ENCODE measurements around the gene ZDHHC11B.
"Not testable (repeated sequence)": the region's sequence is repeated elsewhere in the genome, so short reads cannot be mapped to it uniquely, and the experiment has no call there.

DNA sequence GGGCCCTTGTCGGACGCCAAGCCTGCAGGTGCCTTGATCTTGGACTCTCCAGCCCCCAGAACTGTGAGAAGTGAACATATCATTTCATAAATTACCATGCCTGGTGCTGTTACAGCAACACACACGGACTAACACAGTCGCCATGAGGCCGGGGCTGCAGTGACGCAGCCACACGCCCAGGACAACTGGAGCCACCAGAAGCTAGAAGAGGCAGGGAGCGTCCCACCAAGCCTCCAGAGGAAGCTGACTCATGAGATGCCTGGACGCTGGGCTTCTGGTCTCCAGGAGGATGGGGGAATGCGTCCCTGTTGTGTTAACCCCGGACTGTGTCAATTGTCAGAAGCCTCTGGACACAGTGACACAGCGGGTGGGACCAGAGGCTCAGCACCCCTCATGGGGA, 97.6 kb downstream of the ZDHHC11B start:
- not testable (repeated sequence) for TF ChIP-seq POLR2A (IDR thresholded peaks at IDR 0.05; ENCODE audit: extremely low read depth, insufficient read length); MAX (IDR thresholded peaks at IDR 0.05; ENCODE audit: low read depth, low read length); MYC (IDR thresholded peaks at IDR 0.05; ENCODE audit: low read depth, low read length)
- TF ChIP-seq, protein P1, sequence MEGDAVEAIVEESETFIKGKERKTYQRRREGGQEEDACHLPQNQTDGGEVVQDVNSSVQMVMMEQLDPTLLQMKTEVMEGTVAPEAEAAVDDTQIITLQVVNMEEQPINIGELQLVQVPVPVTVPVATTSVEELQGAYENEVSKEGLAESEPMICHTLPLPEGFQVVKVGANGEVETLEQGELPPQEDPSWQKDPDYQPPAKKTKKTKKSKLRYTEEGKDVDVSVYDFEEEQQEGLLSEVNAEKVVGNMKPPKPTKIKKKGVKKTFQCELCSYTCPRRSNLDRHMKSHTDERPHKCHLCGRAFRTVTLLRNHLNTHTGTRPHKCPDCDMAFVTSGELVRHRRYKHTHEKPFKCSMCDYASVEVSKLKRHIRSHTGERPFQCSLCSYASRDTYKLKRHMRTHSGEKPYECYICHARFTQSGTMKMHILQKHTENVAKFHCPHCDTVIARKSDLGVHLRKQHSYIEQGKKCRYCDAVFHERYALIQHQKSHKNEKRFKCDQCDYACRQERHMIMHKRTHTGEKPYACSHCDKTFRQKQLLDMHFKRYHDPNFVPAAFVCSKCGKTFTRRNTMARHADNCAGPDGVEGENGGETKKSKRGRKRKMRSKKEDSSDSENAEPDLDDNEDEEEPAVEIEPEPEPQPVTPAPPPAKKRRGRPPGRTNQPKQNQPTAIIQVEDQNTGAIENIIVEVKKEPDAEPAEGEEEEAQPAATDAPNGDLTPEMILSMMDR (IDR thresholded peaks at IDR 0.05; ENCODE audit: low read depth, low read length) = not testable (repeated sequence)

All from NB4 (cell line).